K562 (cell line): ENCODE data around the gene OR1D5. TPM values are rescaled to one million over a fixed set of nuclear protein-coding genes. Genes with fewer than 3 reads are reported as not detected.

Experiments used
- ATAC-seq: fragments of 200-7000 bp; cut with Tn5 transposase; 3 replicates; pipeline ENCODE4 v1.9.1; 2020; ENCODE audit warnings: moderate library complexity
- BruUV-seq: library from RNA; stranded (reverse); fragments of 400-500 nt; replicated peaks from 2 replicates; lab custom pipeline; 2021; lab: Mats Ljungman, UMichigan
- CTCF ChIA-PET: fragments of 300-600 bp; formaldehyde crosslinking; extraction: SDS; loops from one replicate; lab custom pipeline; 2021; ENCODE audit warnings: low intra/inter-chr PET ratio; lab: Yijun Ruan, JAX
- POLR2A ChIA-PET: fragments of 300-600, 350-650 bp; sonication (Branson Sonifier 250); formaldehyde crosslinking; extraction: SDS; loops from one replicate; lab custom pipeline; 2021; ENCODE audit warnings: antibody characterized with exemption, inconsistent platforms; lab: Yijun Ruan, JAX
- DNase-seq, 4 experiments: peaks; one replicate each; pipeline versions ENCODE4 v3.0.0 to v3.0.0-alpha.2; 2011 to 2018; ENCODE audit warnings: low spot score in 3 of 4, mixed read lengths in 3 of 4; ENCODE audit errors: extremely low read depth in 1 of 4
- FAIRE-seq: peaks from 2 replicates; lab custom pipeline; 2011; peaks lifted over from hg19 to GRCh38; lab: Jason Lieb, UNC
- H2AFZ ChIP-seq: 2 replicates; pipeline ENCODE4 v1.6.0; 2011; ENCODE audit warnings: low read depth, low read length, control low read depth, inconsistent platforms
- H3K27ac ChIP-seq: fragments of 200-600 bp; 3 replicates; pipeline ENCODE4 v1.8.0; 2011; ENCODE audit warnings: low read depth, mild to moderate bottlenecking, control low read depth, inconsistent platforms, low read length, moderate library complexity, mixed read lengths; ENCODE audit errors: extremely low read depth
- H3K27me3 ChIP-seq, 2 experiments: fragments of 300-600 bp in 1 of 2; 2 replicates in 1 of 2; 3 replicates in 1 of 2; pipeline versions ENCODE4 v1.6.0 to v1.8.0; 2011; ENCODE audit warnings: inconsistent platforms in 2 of 2, low read length in 2 of 2, mild to moderate bottlenecking in 1 of 2, mixed read lengths in 1 of 2, moderate library complexity in 1 of 2; ENCODE audit not compliant: control insufficient read depth in 2 of 2, insufficient read depth in 2 of 2
- H3K36me3 ChIP-seq: fragments of 300-600 bp; 3 replicates; pipeline ENCODE4 v1.8.0; 2011; ENCODE audit warnings: mild to moderate bottlenecking, low read length, inconsistent platforms; ENCODE audit not compliant: control insufficient read depth, insufficient read depth
- H3K4me1 ChIP-seq, 2 experiments: fragments of 200-600 bp in 1 of 2; replicated peaks in 1 of 2; 2 replicates in 1 of 2; 3 replicates in 1 of 2; pipeline versions ENCODE4 v1.5.1 to v1.8.0; 2011; ENCODE audit warnings: inconsistent platforms in 2 of 2, low read length in 2 of 2, mild to moderate bottlenecking in 1 of 2, mixed read lengths in 1 of 2, moderate library complexity in 1 of 2; ENCODE audit not compliant: control insufficient read depth in 2 of 2, insufficient read depth in 2 of 2
- H3K4me2 ChIP-seq: 2 replicates; pipeline ENCODE4 v1.6.1; 2011; ENCODE audit warnings: low read length, control low read depth, inconsistent platforms, mixed read lengths; ENCODE audit not compliant: insufficient read depth
- H3K4me3 ChIP-seq: fragments of 200-600 bp; sonication (generic), shearing (Covaris generic); 2 replicates; pipeline ENCODE4 v1.5.1; 2016; ENCODE audit warnings: control low read depth, inconsistent platforms
- H3K79me2 ChIP-seq: fragments of 200-600 bp; 3 replicates; pipeline ENCODE4 v1.8.0; 2011; ENCODE audit warnings: low read length, inconsistent platforms; ENCODE audit not compliant: control insufficient read depth, insufficient read depth
- H3K9ac ChIP-seq, 2 experiments: 2 replicates each; pipeline versions ENCODE4 v1.6.0 to v1.6.1; 2011; ENCODE audit warnings: low read depth in 2 of 2, low read length in 2 of 2, control low read depth in 1 of 2, inconsistent platforms in 1 of 2, mild to moderate bottlenecking in 1 of 2, mixed read lengths in 1 of 2; ENCODE audit not compliant: insufficient read depth in 1 of 2
- H3K9me1 ChIP-seq: one replicate; pipeline ENCODE4 v1.6.0; 2011; ENCODE audit warnings: inconsistent platforms, mild to moderate bottlenecking, low read length, moderate library complexity; ENCODE audit not compliant: control insufficient read depth, insufficient read depth
- H3K9me3 ChIP-seq: replicated peaks from 2 replicates; pipeline ENCODE4 v1.5.1; 2011; ENCODE audit warnings: low read depth, low read length, inconsistent platforms; ENCODE audit not compliant: control insufficient read depth, insufficient read depth
- H4K20me1 ChIP-seq: replicated peaks from 2 replicates; pipeline ENCODE4 v1.6.1; 2011; ENCODE audit warnings: low read length, inconsistent platforms, mixed read lengths; ENCODE audit not compliant: control insufficient read depth, insufficient read depth
- E2F3 ChIP-seq: fragments of 250-450 bp; sonication (Bioruptor Pico); IDR thresholded peaks from 2 replicates; pipeline ENCODE4 v1.4.0; 2020; ENCODE audit warnings: mild to moderate bottlenecking
- GATA2 ChIP-seq: sonication (generic); formaldehyde crosslinking; IDR thresholded peaks from 2 replicates; pipeline ENCODE4 v1.4.0; 2020; ENCODE audit warnings: mild to moderate bottlenecking, missing genetic modification reagents
- MED1 ChIP-seq: sonication (generic); formaldehyde crosslinking; IDR thresholded peaks from 2 replicates; pipeline ENCODE4 v1.8.1; 2023; ENCODE audit warnings: missing genetic modification reagents, borderline replicate concordance
- NFIX ChIP-seq: fragments of 250-450 bp; sonication (Bioruptor Pico); IDR thresholded peaks from 2 replicates; pipeline ENCODE4 v1.4.0; 2020; ENCODE audit warnings: low read depth, mild to moderate bottlenecking, moderate library complexity
- RNF2 ChIP-seq: sonication (generic); IDR thresholded peaks from 2 replicates; pipeline ENCODE4 v1.6.1; 2016
- WGBS: fragments of 100-300 bp; shearing (Covaris generic); methylation state at CpG from one replicate; pipeline ENCODE4 v1.1.6; 2016; ENCODE audit warnings: low coverage, mixed read lengths; ENCODE audit not compliant: insufficient coverage; ENCODE audit errors: missing lambda C conversion rate; 5-methylcytosine and 5-hydroxymethylcytosine counted together
- in situ Hi-C: fragments of 300-500 bp; cut with MboI; formaldehyde crosslinking; loops from 4 replicates; pipeline ENCODE4 v1.15.0; 2018; ENCODE audit warnings: inconsistent platforms, mixed read lengths
- intact Hi-C: fragments of 100-400 bp; cut with micrococcal nuclease; formaldehyde crosslinking; loops from 2 replicates; pipeline ENCODE4 v1.14.2; 2022
- polyA plus RNA-seq, 8 experiments: library from polyadenylated mRNA; depleted of rRNA in 4 of 8; stranded (reverse) in 5 of 8; unstranded in 3 of 8; fragments of >200 nt; fragmentation: Nextera tagmentation in 2 of 8; fragmentation: Illumina TruSeq in 1 of 8; extraction: Ambion mirVana in 2 of 8; extraction: Trizol in 1 of 8; gene quantifications; 2 replicates each; pipeline versions ENCODE4 v1.2.1 to v1.2.3, GENCODE V29; 2011 to 2014; ENCODE audit warnings: inconsistent platforms in 1 of 8, missing spikeins in 1 of 8
- total RNA-seq, 7 experiments: library from RNA; depleted of rRNA in 6 of 7; stranded (reverse); fragments of >200 nt in 6 of 7; fragmentation: Illumina TruSeq in 2 of 7; extraction: Trizol in 2 of 7; gene quantifications; 2 replicates each; pipeline versions ENCODE4 v1.2.1 to v1.2.3, GENCODE V29; 2011 to 2021; ENCODE audit warnings: low replicate concordance in 1 of 7
- TF ChIP-seq, protein P1 (sequence below): sonication (generic); formaldehyde crosslinking; IDR thresholded peaks from 2 replicates; pipeline ENCODE4 v1.8.0; 2022; ENCODE audit warnings: mild to moderate bottlenecking, missing genetic modification reagents

Gene OR1D5
- total and polyA plus RNA-seq, 9 of the 15 experiments (the other 6 are each of a cell fraction or from before 2014, with no cell fraction given): not detected

DNA sequence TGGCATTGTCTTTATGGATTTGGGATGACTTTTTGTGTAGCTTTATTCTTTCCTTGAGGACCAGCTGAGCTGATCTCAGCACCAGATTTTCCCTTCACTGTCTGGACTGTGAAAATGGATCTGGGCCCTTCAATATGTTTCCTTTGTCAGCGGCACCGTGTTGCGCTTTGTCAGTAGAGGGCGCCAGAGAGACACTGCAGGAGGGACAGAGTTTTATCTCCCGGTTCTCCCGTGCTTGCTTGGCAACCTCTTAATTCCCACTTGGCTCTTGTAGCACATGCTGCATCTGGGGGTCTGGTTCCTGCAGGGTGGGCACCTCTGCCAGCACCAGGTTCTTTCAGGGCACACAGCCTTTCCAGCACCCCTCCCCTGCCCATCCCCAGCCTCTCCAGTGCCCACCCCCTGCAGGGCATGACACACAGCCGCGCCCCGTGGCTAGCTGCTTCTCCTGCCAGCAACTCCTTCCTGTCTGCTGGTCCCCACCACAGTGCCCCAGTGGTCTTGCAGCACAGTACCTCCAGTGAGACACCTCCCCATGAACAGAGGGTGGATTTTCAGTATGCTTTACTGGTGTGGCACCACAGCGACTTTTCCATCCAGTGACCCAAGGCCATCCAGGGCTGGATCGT is 19.6 kb downstream of the OR1D5 start (continued):
- TF ChIP-seq, protein P1, sequence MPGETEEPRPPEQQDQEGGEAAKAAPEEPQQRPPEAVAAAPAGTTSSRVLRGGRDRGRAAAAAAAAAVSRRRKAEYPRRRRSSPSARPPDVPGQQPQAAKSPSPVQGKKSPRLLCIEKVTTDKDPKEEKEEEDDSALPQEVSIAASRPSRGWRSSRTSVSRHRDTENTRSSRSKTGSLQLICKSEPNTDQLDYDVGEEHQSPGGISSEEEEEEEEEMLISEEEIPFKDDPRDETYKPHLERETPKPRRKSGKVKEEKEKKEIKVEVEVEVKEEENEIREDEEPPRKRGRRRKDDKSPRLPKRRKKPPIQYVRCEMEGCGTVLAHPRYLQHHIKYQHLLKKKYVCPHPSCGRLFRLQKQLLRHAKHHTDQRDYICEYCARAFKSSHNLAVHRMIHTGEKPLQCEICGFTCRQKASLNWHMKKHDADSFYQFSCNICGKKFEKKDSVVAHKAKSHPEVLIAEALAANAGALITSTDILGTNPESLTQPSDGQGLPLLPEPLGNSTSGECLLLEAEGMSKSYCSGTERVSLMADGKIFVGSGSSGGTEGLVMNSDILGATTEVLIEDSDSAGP (CRISPR knock-in tag): no peak
- no peak for TF ChIP-seq RNF2
- TF ChIP-seq NFIX: no peak

DNA sequence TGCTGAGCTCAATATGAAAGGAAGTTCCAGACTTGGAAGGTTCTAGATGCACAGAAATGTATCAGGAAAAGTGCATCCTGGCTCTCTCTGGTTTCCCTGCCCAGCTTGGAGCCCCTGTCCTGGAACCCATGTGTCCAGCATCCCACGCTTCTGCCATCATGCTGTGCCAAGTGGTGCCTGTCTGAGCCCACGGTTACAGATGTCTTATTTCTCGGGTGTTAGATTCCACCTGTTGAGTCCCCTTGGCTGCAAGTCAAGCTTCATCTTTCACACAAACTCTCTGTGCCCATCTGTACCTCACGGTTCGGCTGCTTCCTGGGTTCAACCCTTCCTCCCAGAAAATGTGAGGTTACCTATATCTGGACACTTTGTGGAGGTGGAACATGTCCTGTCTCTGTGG is 22.5 kb downstream of the OR1D5 start:
- Histone ChIP-seq H3K9me1 (no peaks in the 10 kb centered on the region), H3K4me1 (no peaks in the 10 kb centered on the region), H3K4me2 (no peak overlapping the region), H3K4me3 (no peak overlapping the region), H3K9ac (no peak overlapping the region), H3K79me2 (no peaks in the 10 kb centered on the region), H4K20me1 (no peaks in the 10 kb centered on the region), H2AFZ (no peak overlapping the region), H3K27ac (no peak overlapping the region), H3K36me3 (no peaks in the 10 kb centered on the region), H3K27me3 (no peaks in the 10 kb centered on the region; a peak in 2 of 5 replicates), H3K9me3 (no peaks in the 10 kb centered on the region)
- no peak for FAIRE-seq
- intact Hi-C loops: loop anchor here (10.0 kb wide), 1 partner anchor 644 kb away; no protein-coding TSS in a partner anchor
- BruUV-seq: no TSS peak
- in situ Hi-C loops: no loop called here
- ChIA-PET POLR2A (no interaction called here), CTCF (no interaction called here)
- DNase-seq: no peak
- 0% methylated on average over 5 of the region's 5 CpGs for WGBS
- no peak for TF ChIP-seq GATA2 (CRISPR knock-in tag)
- no peak for TF ChIP-seq E2F3
- TF ChIP-seq MED1: no peak
- no peak for ATAC-seq
